Liver (tissue), 3 donors: ENCODE measurements around the gene TTC7B.

Experiments
- NR2F2 ChIP-seq: IDR thresholded peaks from 2 replicates; pipeline ENCODE4 v1.6.1; 2016; ENCODE audit warnings: antibody characterized with exemption
- RAD21 ChIP-seq, 2 donors: IDR thresholded peaks; 2 replicates each; pipeline ENCODE4 v1.6.1; 2016; ENCODE audit warnings: antibody characterized with exemption in 2 of 2, mild to moderate bottlenecking in 2 of 2
- RXRA ChIP-seq, 2 donors: IDR thresholded peaks; 2 replicates each; pipeline ENCODE4 v1.6.1; 2017 to 2018; ENCODE audit warnings: antibody characterized with exemption in 2 of 2, mild to moderate bottlenecking in 1 of 2
- TAF1 ChIP-seq: conservative IDR thresholded peaks from 2 replicates; pipeline ENCODE4 v1.6.1; 2016; ENCODE audit warnings: antibody characterized with exemption, mild to moderate bottlenecking
- TF ChIP-seq, protein P1 (sequence below): fragments of 150-350 bp; IDR thresholded peaks from 2 replicates; pipeline ENCODE4 v1.5.1; 2017; ENCODE audit warnings: improper control_type of control experiment, low read depth, low read length; ENCODE audit not compliant: missing input control
- TF ChIP-seq, protein P2 (sequence below): IDR thresholded peaks from 2 replicates; pipeline ENCODE4 v1.6.1; 2016; ENCODE audit warnings: antibody characterized with exemption
- TF ChIP-seq, protein P3 (sequence below): IDR thresholded peaks from 2 replicates; pipeline ENCODE4 v1.6.1; 2016; ENCODE audit warnings: antibody characterized with exemption, mild to moderate bottlenecking
- donor health status: healthy.
- donor health status: healthy.

DNA sequence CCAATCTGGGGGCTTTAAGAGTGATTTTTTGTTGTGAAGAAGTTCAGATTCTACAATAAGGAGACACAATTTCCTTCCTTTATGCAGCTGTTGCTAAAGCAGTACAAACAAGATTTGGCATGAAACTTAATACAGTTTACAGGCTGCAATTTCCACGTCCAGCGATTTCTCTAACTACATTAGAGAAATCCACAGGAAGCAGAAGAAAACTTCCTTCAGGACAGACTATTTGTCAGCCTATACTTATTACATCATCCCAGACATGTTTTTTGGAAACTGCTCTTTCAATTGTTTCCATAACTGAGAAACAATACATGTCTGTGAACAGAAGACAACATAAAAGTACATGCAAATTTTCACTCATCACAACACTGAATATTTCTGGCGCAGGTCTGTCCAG, 204.3 kb downstream of the TTC7B start:
- TF ChIP-seq, protein P1, sequence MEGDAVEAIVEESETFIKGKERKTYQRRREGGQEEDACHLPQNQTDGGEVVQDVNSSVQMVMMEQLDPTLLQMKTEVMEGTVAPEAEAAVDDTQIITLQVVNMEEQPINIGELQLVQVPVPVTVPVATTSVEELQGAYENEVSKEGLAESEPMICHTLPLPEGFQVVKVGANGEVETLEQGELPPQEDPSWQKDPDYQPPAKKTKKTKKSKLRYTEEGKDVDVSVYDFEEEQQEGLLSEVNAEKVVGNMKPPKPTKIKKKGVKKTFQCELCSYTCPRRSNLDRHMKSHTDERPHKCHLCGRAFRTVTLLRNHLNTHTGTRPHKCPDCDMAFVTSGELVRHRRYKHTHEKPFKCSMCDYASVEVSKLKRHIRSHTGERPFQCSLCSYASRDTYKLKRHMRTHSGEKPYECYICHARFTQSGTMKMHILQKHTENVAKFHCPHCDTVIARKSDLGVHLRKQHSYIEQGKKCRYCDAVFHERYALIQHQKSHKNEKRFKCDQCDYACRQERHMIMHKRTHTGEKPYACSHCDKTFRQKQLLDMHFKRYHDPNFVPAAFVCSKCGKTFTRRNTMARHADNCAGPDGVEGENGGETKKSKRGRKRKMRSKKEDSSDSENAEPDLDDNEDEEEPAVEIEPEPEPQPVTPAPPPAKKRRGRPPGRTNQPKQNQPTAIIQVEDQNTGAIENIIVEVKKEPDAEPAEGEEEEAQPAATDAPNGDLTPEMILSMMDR = no peak
- TF ChIP-seq, protein P2, sequence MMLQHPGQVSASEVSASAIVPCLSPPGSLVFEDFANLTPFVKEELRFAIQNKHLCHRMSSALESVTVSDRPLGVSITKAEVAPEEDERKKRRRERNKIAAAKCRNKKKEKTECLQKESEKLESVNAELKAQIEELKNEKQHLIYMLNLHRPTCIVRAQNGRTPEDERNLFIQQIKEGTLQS = no peak
- TF ChIP-seq TAF1 = no peak
- TF ChIP-seq RAD21 (IDR thresholded peaks at IDR 0.05) = peak in 1 of 2 donors; percentile 9
- TF ChIP-seq NR2F2 = no peak
- TF ChIP-seq RXRA (IDR thresholded peaks at IDR 0.05) = no peak
- TF ChIP-seq, protein P3, sequence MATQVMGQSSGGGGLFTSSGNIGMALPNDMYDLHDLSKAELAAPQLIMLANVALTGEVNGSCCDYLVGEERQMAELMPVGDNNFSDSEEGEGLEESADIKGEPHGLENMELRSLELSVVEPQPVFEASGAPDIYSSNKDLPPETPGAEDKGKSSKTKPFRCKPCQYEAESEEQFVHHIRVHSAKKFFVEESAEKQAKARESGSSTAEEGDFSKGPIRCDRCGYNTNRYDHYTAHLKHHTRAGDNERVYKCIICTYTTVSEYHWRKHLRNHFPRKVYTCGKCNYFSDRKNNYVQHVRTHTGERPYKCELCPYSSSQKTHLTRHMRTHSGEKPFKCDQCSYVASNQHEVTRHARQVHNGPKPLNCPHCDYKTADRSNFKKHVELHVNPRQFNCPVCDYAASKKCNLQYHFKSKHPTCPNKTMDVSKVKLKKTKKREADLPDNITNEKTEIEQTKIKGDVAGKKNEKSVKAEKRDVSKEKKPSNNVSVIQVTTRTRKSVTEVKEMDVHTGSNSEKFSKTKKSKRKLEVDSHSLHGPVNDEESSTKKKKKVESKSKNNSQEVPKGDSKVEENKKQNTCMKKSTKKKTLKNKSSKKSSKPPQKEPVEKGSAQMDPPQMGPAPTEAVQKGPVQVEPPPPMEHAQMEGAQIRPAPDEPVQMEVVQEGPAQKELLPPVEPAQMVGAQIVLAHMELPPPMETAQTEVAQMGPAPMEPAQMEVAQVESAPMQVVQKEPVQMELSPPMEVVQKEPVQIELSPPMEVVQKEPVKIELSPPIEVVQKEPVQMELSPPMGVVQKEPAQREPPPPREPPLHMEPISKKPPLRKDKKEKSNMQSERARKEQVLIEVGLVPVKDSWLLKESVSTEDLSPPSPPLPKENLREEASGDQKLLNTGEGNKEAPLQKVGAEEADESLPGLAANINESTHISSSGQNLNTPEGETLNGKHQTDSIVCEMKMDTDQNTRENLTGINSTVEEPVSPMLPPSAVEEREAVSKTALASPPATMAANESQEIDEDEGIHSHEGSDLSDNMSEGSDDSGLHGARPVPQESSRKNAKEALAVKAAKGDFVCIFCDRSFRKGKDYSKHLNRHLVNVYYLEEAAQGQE = no peak
